ENCODE measurements around the gene WFIKKN1. TPM values are rescaled to one million over a fixed set of nuclear protein-coding genes. Genes with fewer than 3 reads are reported as not detected.

WFIKKN1 gene
- total RNA-seq, 1 donor from 2014 or later = 1.2 TPM

GRCh38 chr16:608019-608418 is 22.8 kb upstream of the WFIKKN1 start:
- H3K9me3 ChIP-seq = no peaks in the 10 kb centered on the region
- no peak overlapping the region for H3K27ac ChIP-seq
- TF ChIP-seq CTCF (IDR thresholded peaks at IDR 0.05) = no peak
- H3K27me3 ChIP-seq (ENCODE audit: low read depth) = no peaks in the 10 kb centered on the region
- H3K4me3 ChIP-seq = no peak overlapping the region
- ATAC-seq = no peak
- DNase-seq = no peak
- no peaks in the 10 kb centered on the region for H3K36me3 ChIP-seq
- intact Hi-C loops (cut with DNase I) = no loop called here
- H3K4me1 ChIP-seq = peaks cover 10% of the 10 kb centered on the region

DNA sequence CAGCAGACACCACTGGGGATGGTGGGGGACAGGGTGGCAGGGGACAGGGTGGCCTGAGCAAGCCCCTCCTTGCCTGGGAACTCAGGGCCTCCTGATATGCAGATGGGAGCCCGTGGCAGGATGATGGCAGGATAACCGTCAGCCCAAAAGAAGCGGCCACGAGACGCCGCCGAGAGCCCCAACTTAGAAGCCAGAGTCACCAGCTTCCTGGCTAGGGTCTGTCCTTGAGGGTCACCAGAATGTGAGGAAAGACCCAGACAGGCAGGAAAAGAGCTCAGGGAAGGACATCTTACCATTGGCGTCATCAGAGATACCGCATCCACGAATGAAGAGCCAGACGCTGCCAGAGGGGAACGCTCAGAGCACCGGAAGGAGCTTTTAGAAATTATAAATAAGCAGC is 21.5 kb upstream of the WFIKKN1 start:
- Histone ChIP-seq H3K36me3 (no peaks in the 10 kb centered on the region), H3K4me3 (no peak overlapping the region), H3K9me3 (no peaks in the 10 kb centered on the region), H3K4me1 (peaks cover 10% of the 10 kb centered on the region), H3K27ac (no peak overlapping the region), H3K27me3 (ENCODE audit: low read depth) (no peaks in the 10 kb centered on the region)
- no peak for TF ChIP-seq CTCF (IDR thresholded peaks at IDR 0.05)
- intact Hi-C loops (cut with DNase I) = no loop called here
- DNase-seq = no peak
- no peak for ATAC-seq

GRCh38 chr16:609984-610383 is 20.8 kb upstream of the WFIKKN1 start:
- Histone ChIP-seq H3K4me3 (no peak overlapping the region), H3K36me3 (no peaks in the 10 kb centered on the region), H3K27ac (no peak overlapping the region), H3K9me3 (no peaks in the 10 kb centered on the region), H3K4me1 (peaks cover 10% of the 10 kb centered on the region), H3K27me3 (ENCODE audit: low read depth) (no peaks in the 10 kb centered on the region)
- peak; percentile 6 to 18 for ATAC-seq
- DNase-seq = no peak
- no peak for TF ChIP-seq CTCF (IDR thresholded peaks at IDR 0.05)
- intact Hi-C loops (cut with DNase I) = no loop called here

GRCh38 chr16:610513-611381 is 20.0 kb upstream of the WFIKKN1 start:
- Histone ChIP-seq H3K9me3 (no peaks in the 10 kb centered on the region), H3K36me3 (no peaks in the 10 kb centered on the region), H3K4me1 (peaks cover 10% of the 10 kb centered on the region), H3K27ac (no peak overlapping the region), H3K4me3 (no peak overlapping the region), H3K27me3 (ENCODE audit: low read depth) (no peaks in the 10 kb centered on the region)
- peak; percentile 94 to 95 for ATAC-seq
- intact Hi-C loops (cut with DNase I) = no loop called here
- TF ChIP-seq CTCF (IDR thresholded peaks at IDR 0.05) = peak; percentile 83
- peak; percentile 83 for DNase-seq

DNA sequence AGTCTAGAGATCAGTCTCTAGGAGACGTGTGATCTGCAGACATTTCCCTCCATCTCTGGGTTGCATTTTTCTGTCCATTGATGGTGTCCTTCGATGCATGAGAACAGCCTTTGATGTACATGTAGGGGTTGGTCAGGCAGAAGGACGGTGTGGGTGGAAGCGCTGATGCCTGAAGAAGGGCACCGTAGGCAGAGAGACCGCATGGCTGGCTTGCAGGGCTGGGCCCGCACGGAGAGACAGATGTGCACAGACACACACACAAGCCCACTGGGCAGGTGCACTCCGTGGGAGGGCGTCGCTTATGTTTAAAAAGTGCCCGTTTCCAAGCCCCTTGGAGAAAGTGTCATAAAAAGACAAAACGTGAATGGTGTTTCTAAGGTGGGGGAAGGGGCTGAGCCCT is 15.7 kb upstream of the WFIKKN1 start:
- H3K27me3 ChIP-seq (ENCODE audit: low read depth) = no peaks in the 10 kb centered on the region
- no peak for ATAC-seq

More for the DNA sequence above, 15.7 kb upstream of the WFIKKN1 start:
- Histone ChIP-seq H3K4me3 (no peak overlapping the region), H3K36me3 (no peaks in the 10 kb centered on the region), H3K27ac (peak overlapping the region; percentile 89), H3K4me1 (peaks cover 10% of the 10 kb centered on the region), H3K9me3 (no peaks in the 10 kb centered on the region)
- intact Hi-C loops (cut with DNase I) = no loop called here
- TF ChIP-seq CTCF (IDR thresholded peaks at IDR 0.05) = no peak
- no peak for DNase-seq

Measured in lower lobe of right lung (tissue), 2 donors.